Stimulated activated CD4-positive, alpha-beta T cell treated with anti-CD3 and anti-CD28 coated beads, Interleukin-4, amount 100 ng/mL, for 48 hours (primary cell): Measurements from ENCODE around the gene MAP3K7CL.
"Not testable (repeated sequence)": the region's sequence is repeated elsewhere in the genome, so short reads cannot be mapped to it uniquely, and the experiment has no call there.

Experiments used
- DNase-seq, 2 donors: peaks; one replicate each; pipeline ENCODE4 v3.0.0-alpha.2; 2020; ENCODE audit warnings: low read depth in 2 of 2

The MAP3K7CL gene

GRCh38 chr21:29133796-29134195, 3.4 kb downstream of the MAP3K7CL start:
- DNase-seq: no peak

GRCh38 chr21:29135481-29135880, 5.0 kb downstream of the MAP3K7CL start:
- DNase-seq: no peak

DNA sequence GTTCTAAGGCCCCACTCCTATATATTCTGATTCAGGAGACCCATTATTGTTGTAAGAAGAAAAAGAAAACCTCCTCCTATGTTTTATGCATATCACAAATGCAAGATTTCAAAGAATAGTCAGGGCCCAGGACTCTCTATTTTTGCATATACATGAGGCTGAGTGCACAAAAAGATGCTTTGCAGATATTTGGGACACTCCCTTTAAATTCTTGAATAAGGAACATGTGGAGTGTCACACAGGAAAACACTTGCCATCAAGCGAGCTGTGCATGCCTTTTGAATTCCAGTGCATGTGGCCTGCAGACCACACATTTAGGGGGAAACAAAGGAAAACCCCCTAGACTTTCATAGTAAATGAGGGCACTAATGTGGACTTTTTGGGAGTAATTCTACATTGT, 5.6 kb downstream of the MAP3K7CL start:
- DNase-seq: no peak

DNA sequence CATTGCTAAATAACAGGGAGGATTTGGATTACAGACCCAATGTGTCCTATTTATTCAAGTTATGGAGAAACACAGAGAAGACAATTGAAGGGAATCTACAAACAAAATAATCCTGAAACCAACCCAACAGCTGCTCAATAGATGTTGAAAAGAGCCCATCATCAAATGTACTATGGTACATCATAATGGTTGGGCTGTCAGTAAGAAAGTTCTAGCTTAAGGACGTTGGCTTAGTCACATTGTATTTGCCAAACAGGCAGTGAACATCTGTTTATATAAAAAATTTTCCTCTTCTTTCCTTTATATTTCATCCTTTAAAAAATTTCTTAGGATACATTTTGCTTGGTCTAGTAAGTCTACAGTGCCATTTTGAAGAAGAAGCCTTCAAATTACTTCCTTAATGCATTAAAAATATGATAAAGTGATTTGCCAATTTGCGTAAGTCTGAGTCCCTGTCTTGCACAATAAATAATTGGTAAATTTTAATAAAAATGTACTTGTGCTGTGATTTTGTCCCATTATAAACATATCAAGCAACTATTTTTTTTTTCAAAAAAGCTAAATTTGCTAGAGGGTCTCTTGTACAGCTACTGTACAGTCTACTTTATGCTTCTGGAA, 14.4 kb downstream of the MAP3K7CL start:
- no peak for DNase-seq

DNA sequence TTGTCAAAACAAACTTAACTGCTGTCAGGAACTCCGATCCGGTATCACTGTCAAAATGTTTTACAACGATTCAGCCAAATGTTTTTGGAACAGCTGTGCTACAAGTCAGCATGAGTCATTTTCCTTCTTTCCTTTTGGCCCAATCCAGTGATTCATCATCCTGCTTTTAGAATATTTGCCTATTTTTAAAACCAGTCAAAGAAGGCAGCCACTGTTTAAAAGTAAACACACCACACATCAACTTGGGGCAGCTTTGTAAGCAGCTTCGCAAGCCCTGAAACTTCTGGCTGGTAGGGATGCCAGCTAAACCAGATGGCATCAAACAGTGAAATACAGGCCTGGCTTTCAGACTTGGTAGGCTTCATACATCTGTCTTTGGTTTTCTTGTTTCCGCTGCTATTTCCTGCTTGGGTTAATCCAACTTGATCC, 14.9 kb downstream of the MAP3K7CL start:
- no peak for DNase-seq

GRCh38 chr21:29145852-29146453, 15.5 kb downstream of the MAP3K7CL start:
- DNase-seq: no peak

GRCh38 chr21:29146726-29147125, 16.3 kb downstream of the MAP3K7CL start:
- DNase-seq: no peak

DNA sequence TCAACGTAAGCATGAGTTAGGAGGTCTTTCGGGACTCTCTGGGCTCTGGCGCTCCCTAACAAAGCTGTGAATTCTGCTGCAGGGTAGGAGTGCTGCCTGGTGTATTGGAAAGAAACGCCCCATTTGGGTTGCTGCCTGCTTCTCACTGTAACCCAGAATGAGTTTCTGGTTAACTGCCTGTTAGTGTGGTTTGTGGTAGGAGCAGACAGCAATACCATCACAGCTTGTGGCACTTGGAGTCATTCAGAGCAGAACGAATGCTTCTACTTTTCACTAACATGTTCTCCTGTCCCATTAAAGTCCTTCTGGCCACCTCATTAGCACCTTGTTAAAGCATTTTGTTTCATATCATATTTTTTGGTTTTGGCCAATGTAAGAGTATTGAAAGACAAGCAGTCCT, 18.1 kb downstream of the MAP3K7CL start:
- DNase-seq: no peak

GRCh38 chr21:29149808-29150425, 19.5 kb downstream of the MAP3K7CL start:
- no peak for DNase-seq

DNA sequence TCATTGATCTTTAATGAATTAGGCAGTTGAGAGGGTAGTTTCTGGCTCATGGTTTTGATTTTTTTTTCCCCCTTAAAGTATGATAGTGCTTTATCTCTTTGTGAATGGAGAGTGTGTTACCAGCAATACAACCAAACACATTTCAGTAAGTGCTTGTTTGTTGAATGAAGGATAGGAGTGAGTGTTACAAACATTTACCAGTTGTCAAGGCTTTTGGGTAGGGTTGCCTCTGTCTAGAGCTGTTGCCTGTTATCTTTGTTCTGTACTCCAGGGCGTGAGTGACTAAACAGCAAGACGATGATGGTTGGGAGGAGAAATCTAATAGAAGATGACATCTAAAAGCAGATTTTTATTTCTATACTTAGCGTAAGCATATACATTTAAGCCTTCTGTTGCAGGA, 21.5 kb downstream of the MAP3K7CL start:
- no peak for DNase-seq

GRCh38 chr21:29152916-29153315, 22.5 kb downstream of the MAP3K7CL start:
- DNase-seq: no peak

DNA sequence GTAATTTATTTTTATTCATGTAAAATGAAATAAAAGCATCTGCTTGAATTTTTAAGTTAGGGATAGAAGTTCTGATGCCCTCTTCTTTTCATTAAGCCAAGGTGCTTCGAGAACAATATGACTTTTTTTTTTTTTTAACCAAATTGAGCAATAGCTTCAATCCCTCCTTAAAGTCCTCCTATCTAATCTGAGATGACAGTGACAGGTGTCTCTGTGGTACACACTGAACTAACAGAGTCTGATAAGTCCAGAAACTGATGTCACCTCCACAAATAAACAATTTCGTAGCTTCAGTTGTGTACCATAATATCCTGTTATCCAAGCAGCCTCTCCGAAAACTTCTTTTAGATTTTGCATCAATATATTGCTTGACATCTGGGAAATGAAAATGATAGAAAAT, 23.8 kb downstream of the MAP3K7CL start:
- DNase-seq: no peak

GRCh38 chr21:29155118-29155932, 24.9 kb downstream of the MAP3K7CL start:
- no peak for DNase-seq

- DNase-seq: no peak
Measured at GRCh38 chr21:29155933-29156260, 25.5 kb downstream of the MAP3K7CL start.

GRCh38 chr21:29157080-29157479, 26.6 kb downstream of the MAP3K7CL start:
- DNase-seq: no peak

DNA sequence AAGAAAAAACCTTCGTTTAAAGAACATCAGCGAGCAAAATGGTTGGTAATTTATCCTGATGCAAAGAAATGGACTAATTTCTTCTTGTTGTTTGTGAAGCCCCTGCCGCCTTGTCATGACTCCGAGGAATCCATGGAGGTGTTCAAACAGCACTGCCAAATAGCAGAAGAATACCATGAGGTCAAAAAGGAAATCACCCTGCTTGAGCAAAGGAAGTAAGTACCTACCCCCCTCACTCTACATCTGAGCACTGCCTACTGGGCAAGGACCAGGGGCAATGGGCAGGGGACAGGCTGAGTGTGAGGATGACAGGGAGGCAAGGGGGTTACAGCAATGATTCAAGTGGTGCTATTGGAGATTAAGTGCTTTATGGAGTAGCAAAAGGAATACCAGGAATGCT, 29.4 kb downstream of the MAP3K7CL start:
- no peak for DNase-seq

- not testable (repeated sequence) for DNase-seq
Measured at GRCh38 chr21:29162825-29163224, 32.4 kb downstream of the MAP3K7CL start.

GRCh38 chr21:29163341-29164115, 33.1 kb downstream of the MAP3K7CL start:
- no peak for DNase-seq

GRCh38 chr21:29164323-29164942, 34.0 kb downstream of the MAP3K7CL start:
- DNase-seq: no peak

- DNase-seq: no peak
Measured at GRCh38 chr21:29166323-29166722, 35.9 kb downstream of the MAP3K7CL start.

DNA sequence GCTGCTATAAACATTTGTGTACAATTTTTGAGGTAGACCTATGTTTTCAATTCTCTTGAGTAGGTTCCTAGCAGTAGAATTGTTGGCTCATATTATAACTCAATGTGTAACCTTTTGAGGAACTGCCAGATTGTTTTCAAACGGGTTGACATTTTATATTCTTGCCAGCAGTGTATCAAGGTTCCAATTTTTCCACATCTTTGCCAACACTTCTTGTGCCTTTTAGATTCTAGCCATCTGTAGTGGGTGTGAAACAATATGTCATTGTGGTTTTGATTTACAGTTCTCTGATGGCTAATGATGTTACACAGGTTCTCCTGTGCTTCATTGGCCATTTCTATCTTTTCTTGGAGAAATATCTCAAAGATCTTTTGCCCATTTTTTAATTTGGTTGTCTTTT, 36.4 kb downstream of the MAP3K7CL start:
- no peak for DNase-seq
